ENCODE data around the gene LAMB1. TPM values are rescaled to one million over a fixed set of nuclear protein-coding genes. Genes with fewer than 3 reads are reported as not detected.
A peak's percentile ranks its signal among the peaks of the same experiment; 100 is the strongest.

Gene LAMB1
- total RNA-seq, 3 donors from 2014 or later, result 115 to 324 (median 300) TPM

- Histone ChIP-seq H3K4me1 (no peaks in the 10 kb centered on the region), H3K27me3 (no peaks in the 10 kb centered on the region), H3K27ac (no peak overlapping the region), H3K4me3 (no peak overlapping the region), H3K36me3 (no peaks in the 10 kb centered on the region), H3K9me3 (no peaks in the 10 kb centered on the region)
- TF ChIP-seq CTCF (IDR thresholded peaks at IDR 0.05) (no peak), POLR2AphosphoS5 (IDR thresholded peaks at IDR 0.05) (no peak), POLR2A (IDR thresholded peaks at IDR 0.05) (no peak)
- intact Hi-C loops (cut with DNase I; ENCODE audit: low total_unique reads), result no loop called here
- DNase-seq (ENCODE audit: low spot score in 2 of 2), result no peak
Measured at GRCh38 chr7:107982042-107982840, 20.7 kb downstream of the LAMB1 start.

DNA sequence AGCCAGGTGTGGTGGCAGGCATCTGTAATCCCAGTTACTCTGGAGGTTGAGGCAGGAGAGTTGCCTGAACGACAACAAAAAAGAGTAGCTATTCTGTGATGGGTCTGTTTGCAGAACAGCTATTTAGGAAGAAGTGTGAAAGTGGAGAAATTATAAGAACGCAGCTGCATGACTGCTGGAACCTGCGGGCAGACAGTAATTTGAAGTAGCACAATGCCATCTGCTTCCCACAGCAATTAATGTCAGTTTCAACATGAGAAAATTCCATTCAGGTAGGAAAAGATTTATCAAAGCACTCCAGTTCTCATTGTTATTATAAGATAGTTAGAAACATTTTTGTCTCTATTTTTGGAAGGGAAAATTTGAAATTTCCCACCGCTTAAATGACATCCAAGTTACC is 21.5 kb downstream of the LAMB1 start:
- Histone ChIP-seq H3K4me3 (no peak overlapping the region), H3K27me3 (no peaks in the 10 kb centered on the region), H3K27ac (no peak overlapping the region), H3K36me3 (no peaks in the 10 kb centered on the region), H3K4me1 (no peaks in the 10 kb centered on the region), H3K9me3 (no peaks in the 10 kb centered on the region)
- intact Hi-C loops (cut with DNase I; ENCODE audit: low total_unique reads), result no loop called here
- DNase-seq (ENCODE audit: low spot score in 2 of 2), result no peak
- TF ChIP-seq POLR2A (IDR thresholded peaks at IDR 0.05) (no peak), CTCF (IDR thresholded peaks at IDR 0.05) (no peak), POLR2AphosphoS5 (IDR thresholded peaks at IDR 0.05) (no peak)

- Histone ChIP-seq H3K9me3 (no peaks in the 10 kb centered on the region), H3K4me3 (no peak overlapping the region), H3K4me1 (no peaks in the 10 kb centered on the region), H3K36me3 (no peaks in the 10 kb centered on the region), H3K27me3 (no peaks in the 10 kb centered on the region), H3K27ac (no peak overlapping the region)
- intact Hi-C loops (cut with DNase I; ENCODE audit: low total_unique reads), result no loop called here
- no peak for DNase-seq (ENCODE audit: low spot score in 2 of 2)
- TF ChIP-seq POLR2A (IDR thresholded peaks at IDR 0.05), result no peak
- TF ChIP-seq POLR2AphosphoS5 (IDR thresholded peaks at IDR 0.05), result no peak
- TF ChIP-seq CTCF (IDR thresholded peaks at IDR 0.05), result no peak
Measured at GRCh38 chr7:107980671-107981190, 22.2 kb downstream of the LAMB1 start.

- H3K4me1 ChIP-seq, result no peaks in the 10 kb centered on the region
- H3K27ac ChIP-seq, result no peak overlapping the region
- no peaks in the 10 kb centered on the region for H3K9me3 ChIP-seq
- DNase-seq (ENCODE audit: low spot score in 2 of 2), result no peak
- TF ChIP-seq CTCF (IDR thresholded peaks at IDR 0.05), result no peak
- H3K36me3 ChIP-seq, result no peaks in the 10 kb centered on the region
- H3K27me3 ChIP-seq, result no peaks in the 10 kb centered on the region
- no peak overlapping the region for H3K4me3 ChIP-seq
- intact Hi-C loops (cut with DNase I; ENCODE audit: low total_unique reads), result no loop called here
Measured at GRCh38 chr7:107980171-107980570, 22.8 kb downstream of the LAMB1 start.

DNA sequence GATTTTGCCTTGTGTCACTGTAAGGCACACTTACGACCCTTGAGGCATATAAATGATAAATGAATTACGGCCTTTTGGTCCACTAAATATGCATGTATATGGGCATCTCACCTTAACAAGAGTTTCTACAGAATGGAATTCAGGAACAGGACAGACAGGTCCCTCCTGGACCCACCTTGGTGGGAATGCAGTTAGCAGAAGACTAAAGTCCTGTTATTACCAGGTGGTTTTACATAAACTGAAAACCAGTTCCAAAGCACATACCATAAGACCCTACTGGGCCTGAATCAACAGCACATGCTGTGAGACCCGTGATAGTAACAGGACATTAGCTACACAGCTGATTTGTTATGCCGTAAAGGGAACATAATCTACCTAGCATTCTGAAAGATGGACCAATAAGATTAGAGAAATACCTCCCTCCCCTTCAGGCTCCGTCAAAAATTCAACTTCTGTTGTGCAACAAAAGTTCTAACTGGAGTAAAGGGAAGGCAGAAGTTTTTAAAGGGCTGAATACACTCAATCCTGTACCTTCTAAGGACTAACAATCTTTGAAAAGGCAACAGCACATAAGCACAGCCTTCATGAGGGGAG is 24.0 kb downstream of the LAMB1 start:
- H3K27ac ChIP-seq, result peak overlapping the region in 1 of 2 donors; percentile 23

More for the DNA sequence above, 24.0 kb downstream of the LAMB1 start:
- no peak for DNase-seq (ENCODE audit: low spot score in 2 of 2)
- Histone ChIP-seq H3K27me3 (no peaks in the 10 kb centered on the region), H3K36me3 (peaks cover 8% of the 10 kb centered on the region), H3K9me3 (no peaks in the 10 kb centered on the region), H3K4me1 (no peaks in the 10 kb centered on the region), H3K4me3 (no peak overlapping the region)
- intact Hi-C loops (cut with DNase I; ENCODE audit: low total_unique reads), result no loop called here
- TF ChIP-seq POLR2A (IDR thresholded peaks at IDR 0.05), result no peak
- TF ChIP-seq POLR2AphosphoS5 (IDR thresholded peaks at IDR 0.05), result no peak
- no peak for TF ChIP-seq CTCF (IDR thresholded peaks at IDR 0.05)

Measured in breast epithelium (tissue), 4 donors.